IMR-90 (cell line): ENCODE results near the gene PPM1D. TPM values are rescaled to one million over a fixed set of nuclear protein-coding genes. Genes with fewer than 3 reads are reported as not detected.

Experiments
- ATAC-seq: fragments of 200-7000 bp; cut with Tn5 transposase; 2 replicates; pipeline ENCODE4 v1.9.1; 2020; ENCODE audit warnings: low read depth, mild to moderate bottlenecking, moderate library complexity
- BruUV-seq: library from RNA; stranded (reverse); fragments of 400-500 nt; replicated peaks from 2 replicates; lab custom pipeline; 2021; lab: Mats Ljungman, UMichigan
- CTCF ChIA-PET: fragments of 300-600 bp; formaldehyde crosslinking; extraction: SDS; loops from one replicate; lab custom pipeline; 2021; ENCODE audit warnings: antibody characterized with exemption; lab: Yijun Ruan, JAX
- POLR2A ChIA-PET: fragments of 300-600 bp; sonication (Branson Sonifier 250); formaldehyde crosslinking; loops from one replicate; lab custom pipeline; 2022; ENCODE audit warnings: antibody characterized with exemption; ENCODE audit not compliant: unreplicated experiment; lab: Charles Lee
- DNase-seq: peaks from one replicate; pipeline ENCODE4 v3.0.0; 2013
- H2AFZ ChIP-seq: replicated peaks from 2 replicates; pipeline ENCODE3; 2013; ENCODE audit warnings: low read length, mild to moderate bottlenecking; ENCODE audit not compliant: poor library complexity
- H2AK5ac ChIP-seq: 2 replicates; pipeline ENCODE4 v1.6.1; 2013; ENCODE audit warnings: low read depth, low read length, inconsistent platforms
- H2AK9ac ChIP-seq: replicated peaks from 2 replicates; pipeline ENCODE3; 2013; ENCODE audit warnings: mild to moderate bottlenecking, low read depth, low read length, moderate library complexity; ENCODE audit not compliant: poor library complexity
- H2BK120ac ChIP-seq: 2 replicates; pipeline ENCODE4 v1.6.1; 2013; ENCODE audit warnings: low read depth, low read length, inconsistent platforms
- H2BK15ac ChIP-seq: 3 replicates; pipeline ENCODE4 v1.6.1; 2013; ENCODE audit warnings: low read depth, low read length, inconsistent platforms
- H2BK20ac ChIP-seq: 2 replicates; pipeline ENCODE4 v1.6.1; 2013; ENCODE audit warnings: low read depth, mild to moderate bottlenecking, inconsistent platforms, low read length, moderate library complexity
- H2BK5ac ChIP-seq: 2 replicates; pipeline ENCODE4 v1.6.1; 2013; ENCODE audit warnings: mild to moderate bottlenecking, low read depth, low read length, inconsistent platforms; ENCODE audit not compliant: poor library complexity, severe bottlenecking
- H3K14ac ChIP-seq: replicated peaks from 2 replicates; pipeline ENCODE4 v1.6.1; 2013; ENCODE audit warnings: low read depth, low read length, inconsistent platforms
- H3K18ac ChIP-seq: 2 replicates; pipeline ENCODE4 v1.6.1; 2013; ENCODE audit warnings: low read depth, low read length, control low read depth
- H3K23ac ChIP-seq: 2 replicates; pipeline ENCODE4 v1.6.1; 2013; ENCODE audit warnings: low read depth, low read length, inconsistent platforms
- H3K27ac ChIP-seq: 2 replicates; pipeline ENCODE4 v1.5.1; 2013; ENCODE audit warnings: mild to moderate bottlenecking, control low read depth, low read length; ENCODE audit not compliant: insufficient read depth
- H3K27me3 ChIP-seq: 2 replicates; pipeline ENCODE4 v1.6.1; 2013; ENCODE audit warnings: low read length; ENCODE audit not compliant: control insufficient read depth, insufficient read depth
- H3K36me3 ChIP-seq: 2 replicates; pipeline ENCODE4 v1.6.1; 2013; ENCODE audit warnings: low read length, mixed read lengths; ENCODE audit not compliant: control insufficient read depth, insufficient read depth
- H3K4ac ChIP-seq: 2 replicates; pipeline ENCODE4 v1.6.1; 2013; ENCODE audit warnings: low read depth, low read length, inconsistent platforms
- H3K4me1 ChIP-seq: 2 replicates; pipeline ENCODE4 v1.6.1; 2013; ENCODE audit warnings: low read length, mixed read lengths; ENCODE audit not compliant: control insufficient read depth, insufficient read depth
- H3K4me2 ChIP-seq: 2 replicates; pipeline ENCODE4 v1.6.1; 2013; ENCODE audit warnings: low read depth, mild to moderate bottlenecking, control low read depth, low read length, moderate library complexity
- H3K4me3 ChIP-seq: 2 replicates; pipeline ENCODE4 v1.5.1; 2013; ENCODE audit warnings: low read depth, mild to moderate bottlenecking, control low read depth, low read length, moderate library complexity; ENCODE audit not compliant: insufficient read depth
- H3K56ac ChIP-seq: 2 replicates; pipeline ENCODE4 v1.6.1; 2013; ENCODE audit warnings: low read length, inconsistent platforms; ENCODE audit not compliant: insufficient read depth; ENCODE audit errors: extremely low read depth
- H3K79me1 ChIP-seq, 2 experiments: 2 replicates each; pipeline ENCODE4 v1.6.1; 2013; ENCODE audit warnings: low read length in 2 of 2, inconsistent platforms in 1 of 2, low read depth in 1 of 2
- H3K9ac ChIP-seq: 2 replicates; pipeline ENCODE4 v1.6.1; 2013; ENCODE audit warnings: low read depth, low read length, control low read depth
- H3K9me1 ChIP-seq: 2 replicates; pipeline ENCODE4 v1.6.1; 2013; ENCODE audit warnings: low read length, inconsistent platforms; ENCODE audit not compliant: insufficient read depth
- H3K9me3 ChIP-seq: 2 replicates; pipeline ENCODE4 v1.6.1; 2013; ENCODE audit warnings: low read length; ENCODE audit not compliant: control insufficient read depth, insufficient read depth
- H4K20me1 ChIP-seq: 2 replicates; pipeline ENCODE4 v1.6.1; 2013; ENCODE audit warnings: low read length, inconsistent platforms; ENCODE audit not compliant: insufficient read depth
- H4K5ac ChIP-seq: 2 replicates; pipeline ENCODE4 v1.6.1; 2013; ENCODE audit warnings: mild to moderate bottlenecking, low read depth, low read length, control low read depth
- H4K8ac ChIP-seq, 2 experiments: 2 replicates each; pipeline ENCODE4 v1.6.1; 2013; ENCODE audit warnings: low read depth in 2 of 2, low read length in 2 of 2, control low read depth in 1 of 2, inconsistent platforms in 1 of 2
- H4K91ac ChIP-seq: 2 replicates; pipeline ENCODE4 v1.6.1; 2013; ENCODE audit warnings: low read depth, low read length, inconsistent platforms; ENCODE audit not compliant: insufficient read depth
- BHLHE40 ChIP-seq: fragments of 150-350 bp; IDR thresholded peaks from 2 replicates; pipeline ENCODE4 v1.6.1; 2016; ENCODE audit warnings: mild to moderate bottlenecking, low read depth, low read length
- ELK1 ChIP-seq: fragments of 150-350 bp; IDR thresholded peaks from 2 replicates; pipeline ENCODE4 v1.6.1; 2016; ENCODE audit warnings: low read depth, mild to moderate bottlenecking, low read length, moderate library complexity, borderline replicate concordance
- MAFK ChIP-seq: IDR thresholded peaks from 2 replicates; pipeline ENCODE4 v1.6.1; 2012; ENCODE audit warnings: low read depth, low read length, improper control_type of control experiment
- MXI1 ChIP-seq: IDR thresholded peaks from 2 replicates; pipeline ENCODE4 v1.6.1; 2012; ENCODE audit warnings: low read depth, mild to moderate bottlenecking, low read length, moderate library complexity, borderline replicate concordance
- NFE2L2 ChIP-seq: fragments of 150-350 bp; IDR thresholded peaks from 2 replicates; pipeline ENCODE4 v1.6.1; 2016; ENCODE audit warnings: low read depth, mild to moderate bottlenecking, low read length
- POLR2A ChIP-seq: IDR thresholded peaks from 2 replicates; pipeline ENCODE4 v1.6.1; 2012; ENCODE audit warnings: mild to moderate bottlenecking, low read depth, low read length
- USF2 ChIP-seq: fragments of 150-350 bp; IDR thresholded peaks from 2 replicates; pipeline ENCODE4 v1.6.1; 2017; ENCODE audit warnings: mild to moderate bottlenecking, antibody characterized with exemption, low read length, low read depth
- WGBS, 2 experiments: methylation state at CpG; one replicate each; pipeline versions ENCODE4 v1.1.5 to v1.1.7; 2013; ENCODE audit warnings: missing lambda C conversion rate in 2 of 2; ENCODE audit not compliant: insufficient read length in 1 of 2; ENCODE audit errors: extremely low coverage in 2 of 2; 5-methylcytosine and 5-hydroxymethylcytosine counted together
- dilution Hi-C: fragments of 300-500 bp; cut with HindIII; formaldehyde crosslinking; loops from one replicate; pipeline ENCODE4 v1.14.3; 2018; ENCODE audit warnings: low sequenced_read_pairs; ENCODE audit not compliant: unreplicated experiment
- in situ Hi-C: fragments of 300-500 bp; cut with MboI; formaldehyde crosslinking; loops from 3 replicates; pipeline ENCODE4 v1.14.3; 2019; ENCODE audit warnings: low sequenced_read_pairs, inconsistent platforms, mixed read lengths
- intact Hi-C: fragments of 100-400 bp; cut with micrococcal nuclease; formaldehyde crosslinking; loops from 2 replicates; pipeline ENCODE4 v1.10.0; 2022
- polyA plus RNA-seq, 3 experiments: library from polyadenylated mRNA; depleted of rRNA; stranded (reverse); fragments of >200 nt; gene quantifications; 2 replicates each; pipeline ENCODE4 v1.2.3, GENCODE V29; 2012; ENCODE audit warnings: low replicate concordance in 1 of 3
- total RNA-seq: library from RNA; depleted of rRNA; stranded (reverse); fragments of >200 nt; gene quantifications from 2 replicates; pipeline ENCODE4 v1.2.3, GENCODE V29; 2012

The PPM1D gene
- total and polyA plus RNA-seq, 2 of the 4 experiments (the other 2 are of a cell fraction): 5.5 to 16.1 TPM

GRCh38 chr17:60645918-60646523 is 46.0 kb downstream of the PPM1D start:
- Histone ChIP-seq H3K23ac (no peak overlapping the region), H2BK5ac (no peak overlapping the region), H2AK9ac (no peak overlapping the region), H3K4me3 (no peak overlapping the region), H3K4me2 (no peak overlapping the region), H3K79me1 (peaks cover 8 to 53% of the 10 kb centered on the region in 2 experiments; a peak in 3 of 4 replicates), H2AK5ac (no peak overlapping the region), H4K91ac (no peak overlapping the region), H3K14ac (no peak overlapping the region), H3K4ac (no peak overlapping the region), H3K27me3 (no peaks in the 10 kb centered on the region), H3K4me1 (peaks cover 2% of the 10 kb centered on the region; the same call in 1 of the 2 replicates), H2BK15ac (no peak overlapping the region), H3K9ac (no peak overlapping the region), H3K56ac (no peak overlapping the region), H3K27ac (no peak overlapping the region), H3K9me1 (no peaks in the 10 kb centered on the region; the same call in 1 of the 2 replicates), H4K5ac (no peak overlapping the region), H3K18ac (no peak overlapping the region), H2BK20ac (no peak overlapping the region), H3K36me3 (peaks cover 18% of the 10 kb centered on the region; the same call in 1 of the 2 replicates), H2AFZ (no peak overlapping the region), H4K8ac (no peak overlapping the region), H3K9me3 (no peaks in the 10 kb centered on the region), H4K20me1 (peaks cover 12% of the 10 kb centered on the region; the same call in 1 of the 2 replicates), H2BK120ac (no peak overlapping the region)
- TF ChIP-seq POLR2A (no peak), NFE2L2 (no peak), BHLHE40 (no peak), MAFK (no peak), MXI1 (no peak), USF2 (no peak), ELK1 (no peak)
- WGBS, 2 experiments: no CpG with 5 or more reads among the region's 3 CpGs
- dilution Hi-C loops (no loop called here), intact Hi-C loops (no loop called here), in situ Hi-C loops (loop anchor here (25.0 kb wide), 1 partner anchor 509 kb away; the partner anchor contains the start of gene CA4)
- POLR2A ChIA-PET: interaction anchor here (0.6 kb wide), 1 partner anchor 76 kb away, joined by 3 read pairs; no protein-coding TSS in a partner anchor
- ATAC-seq (no peak), DNase-seq (no peak)
- CTCF ChIA-PET: no interaction called here
- BruUV-seq: no TSS peak
